ENCODE measurements around the gene GFOD2. TPM values are rescaled to one million over a fixed set of nuclear protein-coding genes. Genes with fewer than 3 reads are reported as not detected.

Gene GFOD2
- total and polyA plus RNA-seq, 2 experiments from 2014 or later, result 9.8 to 12.4 TPM

DNA sequence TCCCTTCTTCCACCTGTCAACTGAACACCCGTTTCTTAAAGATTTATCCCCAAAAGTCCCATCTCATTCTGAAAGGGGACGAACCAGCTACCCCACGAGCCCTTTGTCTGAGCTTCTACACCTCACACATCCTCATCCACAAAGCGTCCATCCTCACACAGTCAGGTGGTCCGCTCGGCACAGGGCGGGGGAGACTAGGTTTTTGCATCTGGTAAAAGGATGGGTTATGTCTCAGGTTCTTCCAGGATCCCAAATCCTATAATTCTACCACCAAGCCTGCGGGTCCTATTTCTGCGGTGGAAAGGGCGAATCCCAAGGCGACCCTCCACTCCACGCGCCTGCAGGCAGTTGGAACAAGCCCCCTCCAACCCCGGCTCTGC lies 458 bp downstream of the GFOD2 start:
- peaks cover 9% of the 10 kb centered on the region for H3K4me1 ChIP-seq (ENCODE audit: insufficient read depth)

DNA sequence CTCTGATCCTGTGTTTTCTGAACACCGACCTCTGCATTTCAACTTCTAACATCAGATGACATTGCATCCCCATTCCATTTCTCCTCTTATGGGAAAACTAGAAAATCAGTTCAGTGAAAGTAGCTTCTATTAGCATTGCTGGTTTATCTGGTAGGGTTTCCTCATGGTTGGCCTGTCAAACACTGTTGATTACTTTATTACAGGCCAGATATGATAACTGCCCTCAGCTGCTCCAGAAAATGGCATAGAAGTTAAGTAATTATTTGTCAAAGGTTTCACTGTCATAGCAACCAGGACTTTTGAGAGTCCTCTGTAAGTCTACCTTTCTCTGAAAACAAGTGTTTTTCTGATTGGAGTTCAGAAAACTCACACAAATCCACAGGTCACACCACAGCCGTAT lies 3.0 kb downstream of the GFOD2 start:
- Histone ChIP-seq H3K27ac (no peak overlapping the region), H3K4me1 (ENCODE audit: insufficient read depth) (peaks cover 9% of the 10 kb centered on the region), H3K9me2 (replicated peaks; ENCODE audit: insufficient read depth) (no peaks in the 10 kb centered on the region), H3K36me3 (replicated peaks; ENCODE audit: insufficient read depth, low read depth) (no peaks in the 10 kb centered on the region), H3K4me3 (no peak overlapping the region), H3K9me3 (ENCODE audit: low read depth) (no peaks in the 10 kb centered on the region), H3K27me3 (peaks cover 21% of the 10 kb centered on the region), H3K79me2 (peaks cover 54% of the 10 kb centered on the region), H2AFZ (no peak overlapping the region), H3K4me2 (peak overlapping the region; percentile 48), H4K20me1 (ENCODE audit: insufficient read depth, poor library complexity, severe bottlenecking) (peaks cover 3% of the 10 kb centered on the region)
- TF ChIP-seq EZH2 (IDR thresholded peaks at IDR 0.05; ENCODE audit: borderline replicate concordance) (no peak), CTCF (IDR thresholded peaks at IDR 0.05; ENCODE audit: poor library complexity) (no peak), EZH2phosphoT487 (IDR thresholded peaks at IDR 0.05; ENCODE audit: low read depth, severe bottlenecking, unreplicated experiment) (peak; percentile 99)
- 58% methylated on average over 2 of the region's 2 CpGs for WGBS (ENCODE audit: low lambda C conversion rate, missing lambda C conversion rate)
- peak; percentile 49 for DNase-seq (ENCODE audit: low spot score)

More for the DNA sequence above, 458 bp downstream of the GFOD2 start:
- no peaks in the 10 kb centered on the region for H3K36me3 ChIP-seq (replicated peaks; ENCODE audit: insufficient read depth, low read depth)
- no peaks in the 10 kb centered on the region for H3K9me2 ChIP-seq (replicated peaks; ENCODE audit: insufficient read depth)
- peak overlapping the region; percentile 88 for H3K4me2 ChIP-seq
- H4K20me1 ChIP-seq (ENCODE audit: insufficient read depth, poor library complexity, severe bottlenecking), result peaks cover 3% of the 10 kb centered on the region
- DNase-seq (ENCODE audit: low spot score), result no peak
- no peaks in the 10 kb centered on the region for H3K9me3 ChIP-seq (ENCODE audit: low read depth)
- no peak for TF ChIP-seq CTCF (IDR thresholded peaks at IDR 0.05; ENCODE audit: poor library complexity)
- no peak for TF ChIP-seq EZH2 (IDR thresholded peaks at IDR 0.05; ENCODE audit: borderline replicate concordance)
- no peak for TF ChIP-seq EZH2phosphoT487 (IDR thresholded peaks at IDR 0.05; ENCODE audit: low read depth, severe bottlenecking, unreplicated experiment)
- peak overlapping the region; percentile 77 for H2AFZ ChIP-seq
- no peak overlapping the region for H3K27ac ChIP-seq
- H3K4me3 ChIP-seq, result peak overlapping the region; percentile 89
- H3K79me2 ChIP-seq, result peaks cover 48% of the 10 kb centered on the region
- H3K27me3 ChIP-seq, result peaks cover 17% of the 10 kb centered on the region
- WGBS (ENCODE audit: low lambda C conversion rate, missing lambda C conversion rate), result 2% methylated on average over 14 of the region's 14 CpGs

- DNase-seq (ENCODE audit: low spot score), result no peak
- peaks cover 3% of the 10 kb centered on the region for H4K20me1 ChIP-seq (ENCODE audit: insufficient read depth, poor library complexity, severe bottlenecking)
- H3K4me3 ChIP-seq, result no peak overlapping the region
- H3K79me2 ChIP-seq, result peaks cover 61% of the 10 kb centered on the region
- H3K4me1 ChIP-seq (ENCODE audit: insufficient read depth), result peaks cover 9% of the 10 kb centered on the region
- WGBS (ENCODE audit: low lambda C conversion rate, missing lambda C conversion rate), result 64% methylated on average over 1 of the region's 1 CpG
- H3K9me3 ChIP-seq (ENCODE audit: low read depth), result no peaks in the 10 kb centered on the region
- H3K27ac ChIP-seq, result no peak overlapping the region
- H3K4me2 ChIP-seq, result no peak overlapping the region
- H3K36me3 ChIP-seq (replicated peaks; ENCODE audit: insufficient read depth, low read depth), result no peaks in the 10 kb centered on the region
- peaks cover 21% of the 10 kb centered on the region for H3K27me3 ChIP-seq
- H2AFZ ChIP-seq, result no peak overlapping the region
- no peak for TF ChIP-seq EZH2phosphoT487 (IDR thresholded peaks at IDR 0.05; ENCODE audit: low read depth, severe bottlenecking, unreplicated experiment)
- TF ChIP-seq CTCF (IDR thresholded peaks at IDR 0.05; ENCODE audit: poor library complexity), result no peak
- TF ChIP-seq EZH2 (IDR thresholded peaks at IDR 0.05; ENCODE audit: borderline replicate concordance), result no peak
- H3K9me2 ChIP-seq (replicated peaks; ENCODE audit: insufficient read depth), result no peaks in the 10 kb centered on the region
Observed at GRCh38 chr16:67714522-67714921, 4.6 kb downstream of the GFOD2 start.

Data from hepatocyte (in vitro differentiated cells).